DND-41 (cell line): ENCODE data around the gene RIN3.

Experiments
- CTCF ChIP-seq: IDR thresholded peaks from 2 replicates; pipeline ENCODE4 v1.5.1; 2012; ENCODE audit warnings: borderline replicate concordance, low read length, moderate library complexity, mild to moderate bottlenecking; ENCODE audit not compliant: poor library complexity, severe bottlenecking; ENCODE audit errors: extremely low read depth
- EZH2 ChIP-seq: IDR thresholded peaks from 3 replicates; pipeline ENCODE4 v1.6.1; 2012; ENCODE audit warnings: borderline replicate concordance, low read depth, mild to moderate bottlenecking, moderate library complexity, low read length, inconsistent platforms; ENCODE audit not compliant: severe bottlenecking

GRCh38 chr14:92471919-92472318, 41.7 kb upstream of the RIN3 start:
- TF ChIP-seq CTCF (no peak), EZH2 (no peak)
